ENCODE measurements around the gene ANKRD44.
"Not testable (repeated sequence)": the region's sequence is repeated elsewhere in the genome, so short reads cannot be mapped to it uniquely, and the experiment has no call there.

ANKRD44 gene

GRCh38 chr2:197296835-197297234, 13.7 kb downstream of the ANKRD44 start:
- in situ Hi-C loops (cut with HindIII; ENCODE audit: low pct_ligation_motif_present, low sequenced_read_pairs) = no loop called here
- no peaks in the 10 kb centered on the region for H3K27me3 ChIP-seq (replicated peaks)
- no peak for DNase-seq
- TF ChIP-seq, protein P1, sequence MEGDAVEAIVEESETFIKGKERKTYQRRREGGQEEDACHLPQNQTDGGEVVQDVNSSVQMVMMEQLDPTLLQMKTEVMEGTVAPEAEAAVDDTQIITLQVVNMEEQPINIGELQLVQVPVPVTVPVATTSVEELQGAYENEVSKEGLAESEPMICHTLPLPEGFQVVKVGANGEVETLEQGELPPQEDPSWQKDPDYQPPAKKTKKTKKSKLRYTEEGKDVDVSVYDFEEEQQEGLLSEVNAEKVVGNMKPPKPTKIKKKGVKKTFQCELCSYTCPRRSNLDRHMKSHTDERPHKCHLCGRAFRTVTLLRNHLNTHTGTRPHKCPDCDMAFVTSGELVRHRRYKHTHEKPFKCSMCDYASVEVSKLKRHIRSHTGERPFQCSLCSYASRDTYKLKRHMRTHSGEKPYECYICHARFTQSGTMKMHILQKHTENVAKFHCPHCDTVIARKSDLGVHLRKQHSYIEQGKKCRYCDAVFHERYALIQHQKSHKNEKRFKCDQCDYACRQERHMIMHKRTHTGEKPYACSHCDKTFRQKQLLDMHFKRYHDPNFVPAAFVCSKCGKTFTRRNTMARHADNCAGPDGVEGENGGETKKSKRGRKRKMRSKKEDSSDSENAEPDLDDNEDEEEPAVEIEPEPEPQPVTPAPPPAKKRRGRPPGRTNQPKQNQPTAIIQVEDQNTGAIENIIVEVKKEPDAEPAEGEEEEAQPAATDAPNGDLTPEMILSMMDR (IDR thresholded peaks at IDR 0.05; ENCODE audit: low read depth, low read length, missing control alignments) = no peak
- no peak overlapping the region for H3K27ac ChIP-seq
- H3K4me3 ChIP-seq (ENCODE audit: low read depth, low read length) = no peak overlapping the region
- H3K36me3 ChIP-seq (replicated peaks) = no peaks in the 10 kb centered on the region

DNA sequence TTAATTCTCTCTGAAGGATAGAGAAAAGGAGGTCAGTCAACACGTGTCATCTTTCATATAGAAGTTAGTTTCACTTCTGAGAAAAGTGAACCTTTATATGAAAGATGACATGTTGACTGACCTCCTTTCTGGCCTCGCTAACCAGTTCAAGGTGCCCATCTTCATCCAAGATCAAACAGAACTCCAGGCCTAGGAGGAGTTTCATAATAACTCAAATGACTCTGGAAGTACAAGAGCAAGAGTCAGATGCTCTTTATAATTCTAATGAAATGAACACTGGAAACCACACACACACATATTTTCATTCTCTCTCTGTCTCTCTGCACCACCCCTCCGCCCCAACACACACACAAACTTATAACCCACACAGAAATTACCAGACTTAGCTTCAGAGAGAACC, 16.3 kb downstream of the ANKRD44 start:
- DNase-seq = no peak
- Histone ChIP-seq H3K36me3 (replicated peaks) (no peaks in the 10 kb centered on the region), H3K27ac (no peak overlapping the region), H3K4me3 (ENCODE audit: low read depth, low read length) (no peak overlapping the region), H3K27me3 (replicated peaks) (no peaks in the 10 kb centered on the region)
- in situ Hi-C loops (cut with HindIII; ENCODE audit: low pct_ligation_motif_present, low sequenced_read_pairs) = no loop called here
- TF ChIP-seq, protein P1 (IDR thresholded peaks at IDR 0.05; ENCODE audit: low read depth, low read length, missing control alignments) = no peak

DNA sequence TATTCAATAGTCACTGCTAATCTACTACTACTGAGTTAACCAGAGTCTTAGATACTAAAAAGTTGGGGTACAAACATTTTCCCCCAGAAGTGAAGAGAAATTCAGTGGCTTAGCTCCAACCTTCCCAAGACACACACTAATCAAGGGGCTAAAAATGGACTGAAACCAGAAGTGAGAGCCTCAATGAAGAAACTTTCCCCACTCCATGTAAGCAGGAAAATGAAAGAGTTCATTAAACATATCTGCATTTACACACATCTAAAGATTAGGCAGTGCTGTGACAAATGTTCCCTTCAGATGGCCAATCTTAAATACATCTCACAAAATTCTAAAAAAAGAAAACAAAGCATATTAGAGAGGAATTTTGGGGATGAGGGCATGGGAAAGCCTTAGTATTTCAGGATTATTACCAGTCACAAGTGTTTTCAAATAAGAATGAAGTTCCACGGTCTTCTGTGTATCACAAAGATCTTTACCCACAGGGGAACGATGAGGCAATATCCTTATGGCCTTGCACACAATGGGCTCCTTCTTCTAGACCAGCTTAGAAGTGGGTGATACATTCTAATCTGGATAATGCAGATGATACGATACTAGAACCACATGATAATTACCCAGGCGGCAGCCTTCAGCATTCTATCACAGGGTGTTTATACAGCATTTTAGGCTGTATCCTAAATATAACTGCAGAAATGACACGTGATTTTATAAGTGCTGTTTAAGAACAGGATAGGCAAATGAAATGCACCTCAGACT, 17.1 kb downstream of the ANKRD44 start:
- Histone ChIP-seq H3K36me3 (replicated peaks) (no peaks in the 10 kb centered on the region), H3K27ac (no peak overlapping the region), H3K4me3 (ENCODE audit: low read depth, low read length) (no peak overlapping the region), H3K27me3 (replicated peaks) (no peaks in the 10 kb centered on the region)
- no peak for DNase-seq
- TF ChIP-seq, protein P1 (IDR thresholded peaks at IDR 0.05; ENCODE audit: low read depth, low read length, missing control alignments) = no peak
- in situ Hi-C loops (cut with HindIII; ENCODE audit: low pct_ligation_motif_present, low sequenced_read_pairs) = no loop called here

DNA sequence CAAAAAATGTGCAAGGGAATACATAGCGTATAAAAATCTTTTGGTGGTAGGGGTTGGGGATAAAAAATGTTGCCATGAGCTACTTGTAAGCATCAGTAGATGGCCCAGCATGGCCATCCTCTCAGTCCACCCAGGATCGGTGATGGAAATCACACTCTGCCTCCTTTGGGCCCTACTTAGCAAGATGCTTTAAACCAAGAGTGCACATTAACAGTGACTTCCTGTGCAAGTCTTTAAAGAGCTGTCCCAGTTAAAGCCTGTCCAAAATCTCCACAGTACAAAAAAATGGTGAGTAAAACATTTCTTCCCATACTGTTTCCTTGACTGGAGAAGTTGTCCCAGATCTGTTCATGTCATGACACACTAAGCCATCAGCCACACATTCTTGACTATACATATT, 18.0 kb downstream of the ANKRD44 start:
- H3K27me3 ChIP-seq (replicated peaks) = no peaks in the 10 kb centered on the region
- DNase-seq = no peak
- no peak overlapping the region for H3K27ac ChIP-seq
- in situ Hi-C loops (cut with HindIII; ENCODE audit: low pct_ligation_motif_present, low sequenced_read_pairs) = no loop called here
- no peak overlapping the region for H3K4me3 ChIP-seq (ENCODE audit: low read depth, low read length)
- TF ChIP-seq, protein P1 (IDR thresholded peaks at IDR 0.05; ENCODE audit: low read depth, low read length, missing control alignments) = no peak
- no peaks in the 10 kb centered on the region for H3K36me3 ChIP-seq (replicated peaks)

DNA sequence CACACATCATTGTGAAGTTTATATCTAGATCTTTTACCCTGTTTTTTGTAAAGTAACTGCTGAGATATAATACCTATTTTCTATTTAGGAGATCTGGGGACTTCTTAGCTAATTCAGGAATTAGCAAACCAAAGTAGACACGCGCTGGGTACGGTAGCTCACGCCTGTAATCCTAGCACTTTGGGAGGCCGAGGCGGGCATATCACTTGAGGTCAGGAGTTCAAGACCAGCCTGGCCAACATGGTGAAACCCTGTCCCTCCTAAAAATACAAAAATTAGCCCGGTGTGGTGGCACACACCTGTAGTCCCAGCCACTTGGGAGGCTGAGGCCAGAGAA, 23.0 kb downstream of the ANKRD44 start:
- H3K27ac ChIP-seq; DNase-seq; H3K4me3 ChIP-seq (ENCODE audit: low read depth, low read length); H3K27me3 ChIP-seq (replicated peaks); in situ Hi-C loops (cut with HindIII; ENCODE audit: low pct_ligation_motif_present, low sequenced_read_pairs); H3K36me3 ChIP-seq (replicated peaks): not testable (repeated sequence)

DNA sequence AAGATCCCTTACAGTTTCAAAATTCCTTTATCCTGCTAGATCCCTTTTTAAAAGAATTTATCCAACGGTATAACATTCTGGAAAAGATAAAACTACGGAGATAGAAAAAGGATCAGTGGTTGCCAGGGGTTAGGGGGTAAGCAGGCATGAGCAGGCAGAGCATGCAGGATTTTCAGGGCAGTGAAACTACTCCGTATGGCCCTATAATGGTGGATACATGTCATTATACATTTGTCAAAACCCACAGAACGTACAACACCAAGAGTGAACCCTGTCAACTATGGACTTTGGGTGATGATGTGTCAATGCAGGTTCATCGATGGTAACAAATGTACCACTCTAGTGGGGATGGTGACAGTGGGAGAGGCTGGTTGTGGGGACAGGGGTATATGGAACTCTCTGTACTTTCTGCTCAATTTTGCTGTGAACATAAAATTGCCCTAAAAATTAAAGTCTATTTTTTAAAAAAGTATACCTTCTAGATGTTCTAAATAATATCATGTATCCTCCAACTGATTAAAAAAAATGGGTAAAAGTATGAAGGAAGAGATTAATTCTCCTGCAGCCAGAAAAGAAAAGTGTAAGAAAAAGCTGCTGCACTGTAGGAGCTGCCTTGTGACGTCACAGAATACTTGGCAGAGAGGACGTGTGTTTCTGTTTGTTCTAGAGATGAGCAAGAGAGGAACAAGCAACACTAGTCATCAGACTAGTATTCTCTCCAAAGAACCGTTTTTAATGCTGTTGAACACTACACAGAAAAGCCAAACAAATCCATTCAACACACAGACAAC, 23.6 kb downstream of the ANKRD44 start:
- no peak overlapping the region for H3K4me3 ChIP-seq (ENCODE audit: low read depth, low read length)
- peak; percentile 91 for DNase-seq
- H3K27me3 ChIP-seq (replicated peaks) = no peaks in the 10 kb centered on the region
- no peaks in the 10 kb centered on the region for H3K36me3 ChIP-seq (replicated peaks)
- in situ Hi-C loops (cut with HindIII; ENCODE audit: low pct_ligation_motif_present, low sequenced_read_pairs) = no loop called here
- H3K27ac ChIP-seq = no peak overlapping the region
- TF ChIP-seq, protein P1 (IDR thresholded peaks at IDR 0.05; ENCODE audit: low read depth, low read length, missing control alignments) = no peak

All from brain microvascular endothelial cell (primary cell).